Epithelial cell of esophagus (primary cell): ENCODE measurements around the gene ZFPM1.

Source experiments
- DNase-seq: peaks from one replicate; pipeline ENCODE4 v3.0.0; 2010; ENCODE audit warnings: low read depth
- H3K4me3 ChIP-seq: 2 replicates; pipeline ENCODE4 v1.5.1; 2011; ENCODE audit warnings: mild to moderate bottlenecking, low read length, control low read depth
- TF ChIP-seq, protein P1 (sequence below): IDR thresholded peaks from 2 replicates; pipeline ENCODE4 v1.5.1; 2011; ENCODE audit warnings: low read depth, mild to moderate bottlenecking, low read length, control low read depth, inconsistent platforms; ENCODE audit not compliant: insufficient read depth; ENCODE audit errors: missing control alignments

Gene ZFPM1

DNA sequence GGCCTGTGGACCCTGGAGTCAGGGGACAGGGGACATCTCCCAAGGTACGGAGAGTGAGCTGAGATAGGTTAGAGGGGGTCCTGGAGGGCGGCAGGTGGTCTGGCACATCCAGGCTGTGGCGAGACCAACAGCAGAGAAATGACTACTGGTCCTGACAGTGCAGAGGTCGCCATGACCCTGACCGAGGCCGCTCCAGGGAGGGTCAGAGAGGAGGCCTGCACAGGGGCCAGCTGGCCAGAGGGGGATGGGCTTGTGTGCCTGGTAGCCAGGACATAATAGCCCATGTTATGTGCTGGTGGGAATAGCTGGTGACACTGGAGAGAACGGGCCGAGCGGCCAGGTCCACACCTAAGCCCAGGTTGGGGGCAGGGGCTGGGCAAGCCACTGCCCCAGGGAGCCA is 76.5 kb downstream of the ZFPM1 start:
- H3K4me3 ChIP-seq: no peak overlapping the region
- TF ChIP-seq, protein P1, sequence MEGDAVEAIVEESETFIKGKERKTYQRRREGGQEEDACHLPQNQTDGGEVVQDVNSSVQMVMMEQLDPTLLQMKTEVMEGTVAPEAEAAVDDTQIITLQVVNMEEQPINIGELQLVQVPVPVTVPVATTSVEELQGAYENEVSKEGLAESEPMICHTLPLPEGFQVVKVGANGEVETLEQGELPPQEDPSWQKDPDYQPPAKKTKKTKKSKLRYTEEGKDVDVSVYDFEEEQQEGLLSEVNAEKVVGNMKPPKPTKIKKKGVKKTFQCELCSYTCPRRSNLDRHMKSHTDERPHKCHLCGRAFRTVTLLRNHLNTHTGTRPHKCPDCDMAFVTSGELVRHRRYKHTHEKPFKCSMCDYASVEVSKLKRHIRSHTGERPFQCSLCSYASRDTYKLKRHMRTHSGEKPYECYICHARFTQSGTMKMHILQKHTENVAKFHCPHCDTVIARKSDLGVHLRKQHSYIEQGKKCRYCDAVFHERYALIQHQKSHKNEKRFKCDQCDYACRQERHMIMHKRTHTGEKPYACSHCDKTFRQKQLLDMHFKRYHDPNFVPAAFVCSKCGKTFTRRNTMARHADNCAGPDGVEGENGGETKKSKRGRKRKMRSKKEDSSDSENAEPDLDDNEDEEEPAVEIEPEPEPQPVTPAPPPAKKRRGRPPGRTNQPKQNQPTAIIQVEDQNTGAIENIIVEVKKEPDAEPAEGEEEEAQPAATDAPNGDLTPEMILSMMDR: no peak
- DNase-seq: no peak

DNA sequence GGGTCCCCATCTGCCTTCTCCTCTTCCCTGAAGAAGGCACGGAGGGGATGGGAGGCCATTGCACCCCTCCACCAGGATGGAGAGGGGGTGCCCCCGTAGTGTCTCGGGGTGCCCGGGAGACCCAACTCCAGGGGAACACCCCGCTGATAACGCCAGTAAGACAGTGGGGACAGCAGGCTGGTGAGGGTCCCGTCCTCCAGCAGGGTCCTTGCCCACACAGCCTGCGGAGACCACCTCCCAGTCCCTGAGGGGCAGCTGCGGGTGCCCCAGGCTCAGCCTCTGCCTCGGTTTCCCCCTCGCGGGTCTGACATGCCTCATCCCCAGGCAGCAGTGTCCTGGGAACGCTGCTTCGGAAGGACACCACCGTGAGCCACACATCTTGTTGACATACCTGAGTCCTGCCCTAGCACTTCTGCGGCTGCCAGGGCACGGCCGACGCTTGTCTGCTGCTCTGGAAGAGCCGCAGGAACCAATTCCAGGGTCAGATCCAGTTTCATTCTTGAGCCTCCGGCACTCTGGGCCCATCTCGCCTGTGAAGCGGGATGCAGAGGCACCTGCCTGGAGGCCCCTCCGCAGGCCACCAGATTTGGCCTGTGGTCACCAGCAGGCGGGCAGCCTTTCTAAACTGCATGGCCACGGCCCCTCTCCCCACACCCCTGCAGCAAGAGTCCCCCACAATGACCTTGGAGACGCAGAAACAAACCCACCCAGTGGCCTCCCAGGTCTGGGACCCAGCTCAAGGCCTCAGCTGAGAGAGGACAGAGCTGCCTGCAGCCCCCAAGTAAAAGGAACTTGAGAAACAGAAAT is 77.2 kb downstream of the ZFPM1 start:
- no peak for DNase-seq
- TF ChIP-seq, protein P1: no peak
- H3K4me3 ChIP-seq: no peak overlapping the region

DNA sequence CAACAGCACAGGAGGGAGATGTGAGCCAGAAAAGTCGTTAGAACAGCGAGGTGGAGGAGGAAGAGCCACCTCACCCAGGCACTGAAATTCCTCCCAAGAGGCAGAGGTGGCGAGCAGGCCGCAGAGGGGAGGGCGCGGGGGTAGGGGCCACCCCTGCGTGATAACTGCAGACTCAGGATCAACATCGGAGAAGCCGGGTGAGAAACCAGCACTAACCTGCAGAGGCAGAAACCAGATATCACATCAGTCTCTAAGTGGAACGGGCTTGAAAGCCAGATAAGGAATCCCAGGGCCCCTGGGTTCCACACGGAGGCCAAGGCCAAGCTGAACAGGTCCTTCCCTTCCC is 77.8 kb downstream of the ZFPM1 start:
- no peak overlapping the region for H3K4me3 ChIP-seq
- DNase-seq: no peak
- TF ChIP-seq, protein P1: no peak

DNA sequence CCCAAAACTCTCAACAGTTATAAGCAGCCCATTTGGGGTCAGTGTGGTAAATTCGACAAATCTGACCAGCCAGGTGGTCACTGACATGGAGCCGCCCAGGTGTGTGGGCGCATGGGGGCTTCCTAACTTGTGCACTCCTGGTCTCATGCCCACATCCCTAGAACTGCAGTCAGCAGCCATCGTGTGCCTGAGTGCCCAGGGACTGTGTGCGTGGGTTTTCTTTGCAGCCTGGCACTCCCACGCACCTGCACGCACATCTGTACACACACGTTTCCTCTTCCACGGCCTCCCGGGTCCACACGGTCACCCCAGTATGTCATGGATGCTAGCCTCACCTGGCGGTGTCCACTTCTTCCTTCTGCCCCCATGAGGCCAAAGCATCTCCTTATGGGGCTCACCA is 78.3 kb downstream of the ZFPM1 start:
- no peak overlapping the region for H3K4me3 ChIP-seq
- TF ChIP-seq, protein P1: no peak
- no peak for DNase-seq

DNA sequence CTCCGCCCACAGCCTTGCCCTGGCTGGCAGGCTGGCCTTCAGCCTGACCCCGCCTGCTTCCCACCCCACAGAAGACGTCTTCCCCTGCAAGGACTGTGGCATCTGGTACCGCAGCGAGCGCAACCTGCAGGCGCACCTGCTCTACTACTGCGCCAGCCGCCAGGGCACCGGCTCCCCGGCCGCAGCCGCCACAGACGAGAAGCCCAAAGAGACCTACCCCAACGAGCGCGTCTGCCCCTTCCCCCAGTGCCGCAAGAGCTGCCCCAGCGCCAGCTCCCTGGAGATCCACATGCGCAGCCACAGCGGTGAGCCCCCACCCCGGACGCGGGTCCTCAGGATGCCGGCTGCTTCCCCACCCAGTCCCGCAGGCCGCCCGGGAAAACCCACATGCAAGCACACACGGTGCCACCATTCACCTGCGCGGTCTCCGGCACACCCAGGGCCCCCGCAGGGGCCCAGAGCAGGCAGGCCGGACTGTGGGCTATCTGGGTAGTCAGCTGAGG is 78.9 kb downstream of the ZFPM1 start:
- H3K4me3 ChIP-seq: no peak overlapping the region
- TF ChIP-seq, protein P1: no peak
- DNase-seq: no peak

DNA sequence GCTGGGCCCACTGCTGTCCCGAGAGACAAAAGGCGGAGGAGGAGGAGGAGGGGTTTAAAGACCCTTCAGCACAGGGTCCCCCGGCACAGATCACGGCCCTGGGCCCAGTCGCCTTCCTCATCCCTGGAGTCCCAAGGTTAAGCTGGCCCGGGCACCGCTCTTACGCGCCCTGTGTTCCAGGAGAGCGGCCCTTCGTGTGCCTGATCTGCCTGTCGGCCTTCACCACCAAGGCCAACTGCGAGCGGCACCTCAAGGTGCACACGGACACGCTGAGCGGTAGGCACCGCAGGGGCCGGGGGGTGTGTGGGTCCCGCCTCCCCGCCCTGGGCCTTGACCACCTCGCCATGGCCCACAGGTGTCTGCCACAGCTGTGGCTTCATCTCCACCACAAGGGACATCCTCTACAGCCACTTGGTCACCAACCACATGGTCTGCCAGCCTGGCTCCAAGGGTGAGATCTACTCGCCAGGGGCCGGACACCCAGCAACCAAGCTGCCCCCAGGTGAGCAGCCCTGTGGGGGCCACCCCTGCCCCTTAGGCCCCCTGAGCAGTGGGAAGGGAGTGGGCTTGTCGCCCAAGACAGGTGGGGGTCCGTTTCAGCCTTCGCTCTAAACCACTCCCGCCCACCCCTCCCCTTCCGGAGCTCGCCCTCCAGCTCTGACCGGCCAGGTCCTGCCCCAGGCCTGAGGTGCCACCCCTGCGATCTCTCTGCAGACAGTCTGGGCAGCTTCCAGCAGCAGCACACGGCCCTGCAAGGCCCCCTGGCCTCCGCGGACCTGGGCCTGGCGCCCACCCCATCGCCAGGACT is 79.6 kb downstream of the ZFPM1 start:
- TF ChIP-seq, protein P1: no peak
- DNase-seq: no peak
- H3K4me3 ChIP-seq: no peak overlapping the region
